GM23338 (cell line): ENCODE data around the gene CTNNA1. TPM values are rescaled to one million over a fixed set of nuclear protein-coding genes. Genes with fewer than 3 reads are reported as not detected.

ENCODE experiments used
- ATAC-seq: fragments of 200-7000 bp; cut with Tn5 transposase; 3 replicates; pipeline ENCODE4 v1.9.1; 2020
- DNase-seq: peaks from one replicate; pipeline ENCODE4 v3.0.0-alpha.2; 2015; ENCODE audit warnings: low spot score
- H2AFZ ChIP-seq: fragments of 200-600 bp; sonication (generic); 2 replicates; pipeline ENCODE4 v1.8.0; 2016; ENCODE audit warnings: antibody characterized with exemption, mild to moderate bottlenecking, moderate library complexity
- H3F3A ChIP-seq: fragments of 200-600 bp; sonication (generic); replicated peaks from 2 replicates; pipeline ENCODE4 v1.8.0; 2017; ENCODE audit warnings: antibody characterized with exemption, mixed run types, low read depth
- H3K27ac ChIP-seq: fragments of 200-600 bp; sonication (generic); 2 replicates; pipeline ENCODE4 v1.6.1; 2016; ENCODE audit warnings: low read depth
- H3K27me3 ChIP-seq: fragments of 200-600 bp; sonication (generic); 2 replicates; pipeline ENCODE4 v1.8.0; 2016; ENCODE audit warnings: mild to moderate bottlenecking, mixed run types, moderate library complexity; ENCODE audit not compliant: insufficient read depth
- H3K36me3 ChIP-seq: fragments of 200-600 bp; sonication (generic); 2 replicates; pipeline ENCODE4 v1.8.0; 2016; ENCODE audit warnings: mild to moderate bottlenecking; ENCODE audit not compliant: insufficient read depth
- H3K4me1 ChIP-seq: fragments of 200-600 bp; sonication (generic); 2 replicates; pipeline ENCODE4 v1.8.0; 2016; ENCODE audit warnings: mild to moderate bottlenecking, moderate library complexity; ENCODE audit not compliant: insufficient read depth
- H3K4me2 ChIP-seq: fragments of 200-600 bp; sonication (generic); 2 replicates; pipeline ENCODE4 v1.7.1; 2017; ENCODE audit warnings: mixed run types
- H3K4me3 ChIP-seq: fragments of 200-600 bp; sonication (generic); 2 replicates; pipeline ENCODE4 v1.6.1; 2016; ENCODE audit warnings: mixed run types
- H3K79me2 ChIP-seq: fragments of 200-600 bp; sonication (generic); replicated peaks from 2 replicates; pipeline ENCODE4 v1.8.0; 2017; ENCODE audit warnings: mild to moderate bottlenecking; ENCODE audit not compliant: insufficient read depth
- H3K9me2 ChIP-seq: fragments of 200-600 bp; sonication (generic); 2 replicates; pipeline ENCODE4 v1.8.0; 2017; ENCODE audit not compliant: insufficient read depth
- H4K20me1 ChIP-seq: fragments of 200-600 bp; sonication (generic); replicated peaks from 2 replicates; pipeline ENCODE4 v1.8.0; 2017; ENCODE audit warnings: mild to moderate bottlenecking; ENCODE audit not compliant: insufficient read depth
- H3K27ac Mint-ChIP-seq: 2 replicates; pipeline ENCODE4 v1.8.0; 2020; ENCODE audit warnings: inconsistent platforms, mild to moderate bottlenecking, moderate library complexity, mixed read lengths
- H3K27me3 Mint-ChIP-seq: 3 replicates; pipeline ENCODE4 v1.8.0; 2022; ENCODE audit warnings: low read depth, mild to moderate bottlenecking, moderate library complexity, mixed read lengths, inconsistent platforms; ENCODE audit not compliant: insufficient read depth, poor library complexity
- H3K36me3 Mint-ChIP-seq: 3 replicates; pipeline ENCODE4 v1.8.0; 2021; ENCODE audit warnings: low read depth, mild to moderate bottlenecking, inconsistent platforms, moderate library complexity, mixed read lengths
- H3K4me1 Mint-ChIP-seq: 3 replicates; pipeline ENCODE4 v1.8.0; 2020; ENCODE audit warnings: mild to moderate bottlenecking, inconsistent platforms, mixed read lengths
- H3K4me3 Mint-ChIP-seq: 3 replicates; pipeline ENCODE4 v1.8.0; 2021; ENCODE audit warnings: moderate library complexity, mild to moderate bottlenecking, inconsistent platforms, mixed read lengths
- H3K9me3 Mint-ChIP-seq: 3 replicates; pipeline ENCODE4 v1.8.0; 2020; ENCODE audit warnings: moderate library complexity, mild to moderate bottlenecking, inconsistent platforms, mixed read lengths
- CREB1 ChIP-seq: fragments of 250-450 bp; sonication (Bioruptor Pico); IDR thresholded peaks from 2 replicates; pipeline ENCODE4 v1.5.0; 2020; ENCODE audit warnings: low read depth, mild to moderate bottlenecking, moderate library complexity
- CTCF ChIP-seq, 2 experiments: fragments of 200-600 bp in 1 of 2; sonication (generic) in 1 of 2; conservative IDR thresholded peaks; 2 replicates each; pipeline versions ENCODE4 v1.5.1 to v1.6.1; 2016 to 2017; ENCODE audit warnings: antibody characterized with exemption in 2 of 2, low read depth in 2 of 2, mild to moderate bottlenecking in 2 of 2, moderate library complexity in 1 of 2
- ETS1 ChIP-seq: IDR thresholded peaks from 2 replicates; pipeline ENCODE4 v1.6.1; 2016; ENCODE audit warnings: antibody characterized with exemption
- EZH2 ChIP-seq: fragments of 200-600 bp; sonication (generic); IDR thresholded peaks from one replicate; pipeline ENCODE4 v1.8.0; 2017; ENCODE audit warnings: antibody characterized with exemption, mild to moderate bottlenecking, low read depth; ENCODE audit not compliant: unreplicated experiment
- EZH2phosphoT487 ChIP-seq: fragments of 200-600 bp; sonication (generic); IDR thresholded peaks from one replicate; pipeline ENCODE4 v1.8.1; 2018; ENCODE audit warnings: antibody characterized with exemption; ENCODE audit not compliant: unreplicated experiment
- JUNB ChIP-seq: IDR thresholded peaks from one replicate; pipeline ENCODE4 v1.6.1; 2016; ENCODE audit warnings: antibody characterized with exemption; ENCODE audit not compliant: unreplicated experiment
- NANOG ChIP-seq: IDR thresholded peaks from 2 replicates; pipeline ENCODE4 v1.6.1; 2016; ENCODE audit warnings: antibody characterized with exemption, borderline replicate concordance
- POLR2AphosphoS5 ChIP-seq: IDR thresholded peaks from 2 replicates; pipeline ENCODE4 v1.6.1; 2016; ENCODE audit warnings: antibody characterized with exemption, low read depth
- REST ChIP-seq: IDR thresholded peaks from one replicate; pipeline ENCODE4 v1.6.1; 2018; ENCODE audit warnings: antibody characterized with exemption; ENCODE audit not compliant: unreplicated experiment
- STAT1 ChIP-seq: IDR thresholded peaks from one replicate; pipeline ENCODE4 v1.6.1; 2016; ENCODE audit warnings: antibody characterized with exemption; ENCODE audit not compliant: unreplicated experiment
- ZNF114 ChIP-seq: fragments of 250-450 bp; sonication (Bioruptor Pico); IDR thresholded peaks from 2 replicates; pipeline ENCODE4 v1.5.0; 2020; ENCODE audit warnings: mild to moderate bottlenecking, moderate library complexity
- ZNF331 ChIP-seq: fragments of 250-450 bp; sonication (Bioruptor Pico); IDR thresholded peaks from 2 replicates; pipeline ENCODE4 v1.5.0; 2020; ENCODE audit warnings: low read depth, mild to moderate bottlenecking, moderate library complexity
- ZNF462 ChIP-seq: fragments of 250-450 bp; sonication (Bioruptor Pico); IDR thresholded peaks from 2 replicates; pipeline ENCODE4 v1.5.0; 2020; ENCODE audit warnings: mild to moderate bottlenecking, moderate library complexity
- polyA plus RNA-seq: library from polyadenylated mRNA; unstranded; fragments of >200 nt; fragmentation: Nextera tagmentation; extraction: Ambion mirVana; gene quantifications from 2 replicates; pipeline ENCODE4 v1.2.1, GENCODE V29; 2016
- total RNA-seq: library from RNA; depleted of rRNA; stranded (reverse); fragments of >200 nt; shearing (Covaris generic); gene quantifications from 2 replicates; pipeline ENCODE4 v1.2.3, GENCODE V29; 2014

Gene CTNNA1
- total and polyA plus RNA-seq, 2 experiments from 2014 or later, result 111 to 348 TPM

- H3K36me3 ChIP-seq, result no peaks in the 10 kb centered on the region
- H3K79me2 ChIP-seq, result peaks cover 97% of the 10 kb centered on the region
- ATAC-seq (no peak), DNase-seq (no peak)
- H3K4me3 Mint-ChIP-seq, result no peak overlapping the region
- no peak for TF ChIP-seq ZNF114 (CRISPR knock-in tag)
- no peak for TF ChIP-seq EZH2
- TF ChIP-seq ETS1, result no peak
- no peak for TF ChIP-seq NANOG
- TF ChIP-seq POLR2AphosphoS5, result no peak
- no peak for TF ChIP-seq ZNF462 (CRISPR knock-in tag)
- TF ChIP-seq CREB1 (CRISPR knock-in tag), result no peak
- TF ChIP-seq REST, result no peak
- no peak for TF ChIP-seq EZH2phosphoT487
- no peak for TF ChIP-seq JUNB
- no peak for TF ChIP-seq STAT1
- no peak for TF ChIP-seq CTCF (conservative IDR thresholded peaks at IDR 0.05; ENCODE audit: low read depth in 2 of 2)
- no peak for TF ChIP-seq ZNF331
- H3K4me1 Mint-ChIP-seq, result peaks cover 54% of the 10 kb centered on the region
- no peaks in the 10 kb centered on the region for H3K9me3 Mint-ChIP-seq
- no peaks in the 10 kb centered on the region for H3F3A ChIP-seq
- no peaks in the 10 kb centered on the region for H3K27me3 ChIP-seq
- H4K20me1 ChIP-seq, result peaks cover under 1% of the 10 kb centered on the region; the same call in 1 of the 2 replicates
- no peaks in the 10 kb centered on the region for H3K36me3 Mint-ChIP-seq
- H3K27ac Mint-ChIP-seq, result peak overlapping the region; percentile 88
- H3K27ac ChIP-seq, result peak overlapping the region; percentile 41; the same call in 1 of the 2 replicates
- H3K4me3 ChIP-seq, result no peak overlapping the region
- H3K9me2 ChIP-seq, result peaks cover 4% of the 10 kb centered on the region; the same call in 1 of the 2 replicates
- no peak overlapping the region for H3K4me2 ChIP-seq
- H2AFZ ChIP-seq, result no peak overlapping the region
- H3K4me1 ChIP-seq, result peaks cover 59% of the 10 kb centered on the region
- H3K27me3 Mint-ChIP-seq, result no peaks in the 10 kb centered on the region
These were observed 91.7 kb downstream of the CTNNA1 start for GRCh38 chr5:138844812-138845513.
